ENCODE data around the gene ZNF740.

ZNF740 gene

DNA sequence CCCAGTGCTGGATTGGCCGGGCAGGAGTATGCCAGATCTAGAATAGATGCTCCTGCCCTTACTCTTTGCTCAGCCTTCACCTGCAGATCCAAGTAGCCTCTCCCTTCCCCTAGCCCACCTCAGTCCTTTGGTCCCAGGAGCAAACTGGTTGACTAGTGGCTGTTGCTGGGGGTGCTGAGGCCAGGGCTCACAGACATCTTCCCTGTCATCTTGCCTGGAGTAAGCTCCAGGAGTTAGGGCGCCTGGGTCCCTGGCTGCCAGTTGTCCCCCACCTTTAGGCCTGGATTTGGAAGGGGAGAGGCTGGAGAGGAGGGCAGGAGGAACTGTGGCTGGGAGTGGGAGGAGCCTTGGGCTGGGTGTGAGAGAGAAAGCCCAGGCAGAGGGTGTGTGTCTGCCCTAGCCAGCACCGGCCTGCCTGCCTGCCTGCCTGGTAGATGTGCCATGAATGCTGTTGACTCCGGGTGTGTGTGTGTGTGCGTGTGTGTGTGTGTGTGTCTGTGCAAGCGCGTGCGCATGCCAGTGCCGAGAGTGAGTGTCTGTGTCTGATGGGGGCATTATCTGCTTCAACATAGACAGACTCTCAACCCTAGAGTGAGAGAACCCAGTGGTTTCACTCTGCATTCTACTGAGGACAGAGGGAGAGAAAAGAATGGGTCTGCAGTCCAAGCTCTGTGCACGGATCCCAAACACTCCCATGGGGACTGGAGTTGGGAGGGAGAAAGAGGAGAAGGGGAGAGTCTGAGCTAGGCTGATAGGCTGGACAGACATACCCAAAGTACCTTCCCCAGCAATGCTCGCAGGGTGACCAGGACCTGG lies 52.3 kb downstream of the ZNF740 start:
- no peak for DNase-seq (ENCODE audit: low read depth, low spot score)
- TF ChIP-seq, protein P1, sequence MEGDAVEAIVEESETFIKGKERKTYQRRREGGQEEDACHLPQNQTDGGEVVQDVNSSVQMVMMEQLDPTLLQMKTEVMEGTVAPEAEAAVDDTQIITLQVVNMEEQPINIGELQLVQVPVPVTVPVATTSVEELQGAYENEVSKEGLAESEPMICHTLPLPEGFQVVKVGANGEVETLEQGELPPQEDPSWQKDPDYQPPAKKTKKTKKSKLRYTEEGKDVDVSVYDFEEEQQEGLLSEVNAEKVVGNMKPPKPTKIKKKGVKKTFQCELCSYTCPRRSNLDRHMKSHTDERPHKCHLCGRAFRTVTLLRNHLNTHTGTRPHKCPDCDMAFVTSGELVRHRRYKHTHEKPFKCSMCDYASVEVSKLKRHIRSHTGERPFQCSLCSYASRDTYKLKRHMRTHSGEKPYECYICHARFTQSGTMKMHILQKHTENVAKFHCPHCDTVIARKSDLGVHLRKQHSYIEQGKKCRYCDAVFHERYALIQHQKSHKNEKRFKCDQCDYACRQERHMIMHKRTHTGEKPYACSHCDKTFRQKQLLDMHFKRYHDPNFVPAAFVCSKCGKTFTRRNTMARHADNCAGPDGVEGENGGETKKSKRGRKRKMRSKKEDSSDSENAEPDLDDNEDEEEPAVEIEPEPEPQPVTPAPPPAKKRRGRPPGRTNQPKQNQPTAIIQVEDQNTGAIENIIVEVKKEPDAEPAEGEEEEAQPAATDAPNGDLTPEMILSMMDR (IDR thresholded peaks at IDR 0.05; ENCODE audit: insufficient read depth, low read length, missing control alignments), result no peak
- ChIA-PET CTCF (interaction anchor here (1.0 to 5.4 kb wide), 4 partner anchors 9 to 92 kb away, joined by 3 to 26 read pairs (median 3); no protein-coding TSS in a partner anchor), POLR2A (no interaction called here)
- peak overlapping the region; percentile 77 for H3K4me3 ChIP-seq (ENCODE audit: low read depth, low read length)

DNA sequence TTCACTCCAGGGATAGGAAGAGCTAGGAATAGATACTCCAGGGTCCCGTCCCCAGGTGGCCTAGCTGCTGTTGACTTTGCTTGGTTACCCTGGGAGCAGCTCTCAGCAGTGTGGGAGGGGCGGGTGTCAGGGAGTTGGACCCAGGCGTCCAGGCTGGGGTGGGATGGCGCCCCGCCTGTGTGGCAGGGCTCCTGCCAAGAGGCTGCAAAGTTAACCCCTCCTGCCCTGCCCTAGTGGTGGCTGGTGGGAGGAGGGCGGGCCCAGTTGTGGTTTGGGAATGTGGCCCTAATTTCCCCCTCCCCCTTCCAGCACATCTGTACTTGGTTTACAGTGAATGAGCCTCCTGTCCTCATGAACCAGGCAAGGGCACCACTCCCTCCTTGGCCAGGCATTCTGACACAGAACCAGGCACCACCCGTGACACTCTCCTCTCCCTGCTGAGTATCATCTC lies 53.2 kb downstream of the ZNF740 start:
- TF ChIP-seq, protein P1 (IDR thresholded peaks at IDR 0.05; ENCODE audit: insufficient read depth, low read length, missing control alignments), result no peak
- H3K4me3 ChIP-seq (ENCODE audit: low read depth, low read length), result no peak overlapping the region
- no peak for DNase-seq (ENCODE audit: low read depth, low spot score)
- ChIA-PET CTCF (interaction anchor here (1.0 to 5.4 kb wide), 5 partner anchors 10 to 91 kb away, joined by 3 to 26 read pairs (median 3); no protein-coding TSS in a partner anchor), POLR2A (interaction anchor here (1.1 kb wide), 1 partner anchor 19 kb away, joined by 3 read pairs; no protein-coding TSS in a partner anchor)

DNA sequence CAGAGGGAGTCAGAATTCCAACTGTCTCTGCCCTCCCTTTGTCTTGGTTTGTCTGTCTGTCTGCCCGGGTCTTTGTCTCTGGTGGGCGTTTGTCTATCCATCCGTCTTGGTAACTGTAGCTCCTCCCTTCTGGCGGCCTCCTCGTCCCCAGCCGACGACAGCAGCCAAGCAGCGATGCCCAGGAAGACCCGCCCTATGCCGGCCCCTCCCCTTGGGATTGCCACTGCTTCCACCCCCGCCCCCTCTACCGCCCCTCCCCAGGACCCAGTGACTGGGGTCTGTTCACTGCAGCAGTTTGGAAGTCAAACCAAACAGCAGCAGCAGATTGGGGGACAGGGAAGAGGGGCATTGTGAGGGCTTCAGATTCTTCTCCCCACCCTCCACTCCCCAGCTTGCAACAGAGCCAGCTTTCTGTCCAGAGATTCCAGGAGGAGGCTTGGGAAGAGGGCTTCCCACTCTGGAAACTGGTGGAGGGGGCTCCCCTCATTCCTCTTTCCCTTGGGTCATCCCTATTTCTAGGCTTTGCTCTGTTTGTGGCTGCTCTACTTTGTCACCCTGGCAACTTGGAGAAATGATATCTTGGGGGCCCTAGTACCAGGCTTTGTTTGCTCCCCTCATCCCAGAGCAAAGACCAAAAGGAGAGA lies 53.9 kb downstream of the ZNF740 start:
- ChIA-PET POLR2A (interaction anchor here (1.1 kb wide), 1 partner anchor 19 kb away, joined by 3 read pairs; no protein-coding TSS in a partner anchor), CTCF (interaction anchor here (1.0 to 5.4 kb wide), 3 partner anchors 22 to 75 kb away, joined by 4 to 26 read pairs (median 5); no protein-coding TSS in a partner anchor)
- H3K4me3 ChIP-seq (ENCODE audit: low read depth, low read length), result no peak overlapping the region
- DNase-seq (ENCODE audit: low read depth, low spot score), result no peak
- TF ChIP-seq, protein P1 (IDR thresholded peaks at IDR 0.05; ENCODE audit: insufficient read depth, low read length, missing control alignments), result no peak

DNA sequence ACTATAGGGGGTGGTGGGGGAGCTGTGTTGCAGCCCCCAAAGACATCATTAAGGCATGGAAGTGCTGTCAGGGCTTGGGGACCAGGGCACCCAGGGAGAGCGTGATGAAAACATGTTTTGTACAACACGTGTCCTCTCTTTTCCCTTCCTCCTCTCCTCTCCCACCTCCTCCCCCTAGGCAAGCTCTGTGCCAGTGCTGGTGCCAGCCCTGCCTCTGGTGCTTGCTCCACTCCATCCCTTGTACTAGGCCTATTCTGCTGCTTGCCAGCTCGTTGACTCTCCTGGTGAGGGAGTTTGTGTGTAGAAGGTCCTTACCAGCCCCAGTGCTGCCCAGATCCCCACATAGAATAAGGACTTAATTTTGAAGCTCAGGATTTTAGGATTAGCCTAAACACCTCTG lies 54.6 kb downstream of the ZNF740 start:
- no peak overlapping the region for H3K4me3 ChIP-seq (ENCODE audit: low read depth, low read length)
- ChIA-PET CTCF (interaction anchor here (1.3 to 5.4 kb wide), 3 partner anchors 10 to 76 kb away, joined by 3 to 26 read pairs (median 5); no protein-coding TSS in a partner anchor), POLR2A (no interaction called here)
- no peak for DNase-seq (ENCODE audit: low read depth, low spot score)
- TF ChIP-seq, protein P1 (IDR thresholded peaks at IDR 0.05; ENCODE audit: insufficient read depth, low read length, missing control alignments), result no peak

DNA sequence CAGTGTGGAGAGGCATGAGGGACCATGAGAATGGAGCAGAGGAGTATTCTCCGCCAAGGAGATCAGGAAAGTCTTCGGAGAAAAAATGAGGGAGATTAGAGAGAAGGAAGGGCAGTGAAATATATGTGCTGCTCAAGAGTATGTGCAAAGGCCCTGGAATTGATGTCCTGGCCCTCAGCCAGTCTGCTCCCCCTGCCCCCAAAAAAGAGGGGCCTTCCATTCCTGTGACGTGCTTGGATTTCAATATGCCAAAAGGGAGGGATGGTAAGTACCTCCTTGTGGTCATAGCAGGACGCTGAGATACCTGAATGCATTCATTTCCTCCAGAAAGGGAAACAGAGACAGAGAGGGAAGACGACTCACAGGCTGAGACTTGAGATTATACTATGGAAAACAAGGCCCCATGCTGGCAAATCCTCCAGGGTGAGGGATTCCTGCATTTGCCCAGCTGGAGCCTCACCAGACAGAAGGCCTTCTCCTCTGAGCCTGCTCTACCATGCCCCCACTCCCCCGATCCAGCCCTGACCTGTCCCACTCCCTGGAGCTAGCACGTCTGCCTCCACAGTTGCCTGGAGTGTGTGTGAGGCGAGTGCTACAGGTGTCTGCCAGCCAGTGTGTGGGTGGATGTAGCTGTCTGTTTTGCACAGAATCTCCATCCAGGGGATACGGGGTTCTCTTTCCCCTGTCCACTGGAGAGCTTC lies 55.4 kb downstream of the ZNF740 start:
- TF ChIP-seq, protein P1 (IDR thresholded peaks at IDR 0.05; ENCODE audit: insufficient read depth, low read length, missing control alignments), result no peak
- POLR2A ChIA-PET, result interaction anchor here (0.6 kb wide), 1 partner anchor 8 kb away, joined by 3 read pairs; no protein-coding TSS in a partner anchor
- no peak overlapping the region for H3K4me3 ChIP-seq (ENCODE audit: low read depth, low read length)
- CTCF ChIA-PET, result interaction anchor here (1.0 to 5.4 kb wide), 5 partner anchors 11 to 77 kb away, joined by 3 to 26 read pairs (median 3); no protein-coding TSS in a partner anchor
- DNase-seq (ENCODE audit: low read depth, low spot score), result no peak
